Lung (tissue), 12 donors: ENCODE measurements around the gene CACUL1. TPM values are rescaled to one million over a fixed set of nuclear protein-coding genes. Genes with fewer than 3 reads are reported as not detected.

Experiments used
- ATAC-seq: fragments of 200-7000 bp; cut with Tn5 transposase; one replicate; pipeline ENCODE4 v1.9.1; 2020; ENCODE audit warnings: moderate number of reproducible peaks; ENCODE audit not compliant: insufficient read depth, low FRiP score
- DNase-seq, 3 donors: peaks; one replicate each; pipeline ENCODE4 v3.0.0-alpha.2; 2013 to 2017
- H3K27ac ChIP-seq, 2 donors: one replicate each; pipeline ENCODE4 v1.5.1; 2013; ENCODE audit warnings: mild to moderate bottlenecking in 2 of 2, moderate library complexity in 2 of 2, control low read depth in 1 of 2, inconsistent platforms in 1 of 2, low read depth in 1 of 2, low read length in 1 of 2
- H3K27me3 ChIP-seq, 3 donors: one replicate each; pipeline ENCODE4 v1.5.1; 2013; ENCODE audit warnings: low read length in 2 of 3; ENCODE audit not compliant: control insufficient read depth in 3 of 3, insufficient read depth in 3 of 3
- H3K36me3 ChIP-seq, 4 donors: one replicate each; pipeline ENCODE4 v1.5.1; 2013; ENCODE audit warnings: low read length in 4 of 4, mild to moderate bottlenecking in 1 of 4, moderate library complexity in 1 of 4; ENCODE audit not compliant: control insufficient read depth in 4 of 4, insufficient read depth in 4 of 4
- H3K4me1 ChIP-seq, 5 donors: one replicate each; pipeline ENCODE4 v1.5.1; 2013; ENCODE audit warnings: low read length in 5 of 5, mild to moderate bottlenecking in 2 of 5, moderate library complexity in 1 of 5; ENCODE audit not compliant: control insufficient read depth in 5 of 5, insufficient read depth in 5 of 5
- H3K4me3 ChIP-seq: one replicate; pipeline ENCODE4 v1.5.1; 2013; ENCODE audit warnings: mild to moderate bottlenecking, control low read depth, moderate library complexity
- H3K9ac ChIP-seq, 2 donors: one replicate each; pipeline ENCODE4 v1.5.1; 2013; ENCODE audit warnings: low read length in 2 of 2, control low read depth in 1 of 2; ENCODE audit not compliant: insufficient read depth in 1 of 2
- H3K9me3 ChIP-seq, 4 donors: one replicate each; pipeline ENCODE4 v1.5.1; 2013; ENCODE audit warnings: low read length in 3 of 4, mild to moderate bottlenecking in 1 of 4, moderate library complexity in 1 of 4; ENCODE audit not compliant: control insufficient read depth in 4 of 4, insufficient read depth in 3 of 4
- CTCF ChIP-seq: IDR thresholded peaks from 2 replicates; pipeline ENCODE4 v1.5.1; 2012; ENCODE audit warnings: mild to moderate bottlenecking; ENCODE audit errors: control extremely low read depth, extremely low read depth
- WGBS, 2 donors: extraction: QIAGEN DNeasy Blood & Tissue Kit; methylation state at CpG; one replicate each; pipeline ENCODE4 v1.1.7; 2013; 5-methylcytosine and 5-hydroxymethylcytosine counted together
- polyA plus RNA-seq, 2 donors: library from polyadenylated mRNA; stranded (reverse); fragments of 200-250 nt; gene quantifications; one replicate each; pipeline ENCODE4 v1.2.1, GENCODE V29; 2013
- total RNA-seq, 2 donors: library from RNA; depleted of rRNA in 1 of 2; stranded (reverse); fragments of >200 nt in 1 of 2; gene quantifications; one replicate each; pipeline ENCODE4 v1.2.1, GENCODE V29; 2014 to 2021
- donor health status: control.
- donor health status: control.
- donor health status: Bipolar disorder and iron deficiency.
- donor health status: healthy.
- donor health status: DM: yes; HTN: yes; CAD: no.

CACUL1 gene
- total and polyA plus RNA-seq, 4 donors: 7.9 to 66.3 (median 23.0) TPM

DNA sequence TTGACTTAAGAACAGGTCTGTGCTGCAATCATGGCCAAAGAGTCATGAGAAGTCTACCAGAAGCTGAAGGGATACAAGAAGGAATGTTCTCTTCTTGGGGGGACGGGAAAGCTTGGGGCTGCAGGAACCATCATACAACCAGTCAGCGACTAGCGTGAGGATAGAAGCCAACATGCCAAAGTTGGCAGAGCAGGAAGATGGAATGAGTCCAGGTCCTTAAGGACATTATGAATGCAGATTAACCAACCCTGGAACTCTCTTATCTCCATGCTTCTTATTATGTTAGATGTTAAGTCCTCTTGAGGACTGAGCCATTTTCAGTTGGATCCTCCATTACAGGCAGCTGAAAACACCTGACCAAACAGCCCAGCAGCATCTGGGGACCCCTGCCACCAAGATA is 17.2 kb upstream of the CACUL1 start:
- no peaks in the 10 kb centered on the region for H3K4me1 ChIP-seq
- TF ChIP-seq CTCF: no peak
- H3K9ac ChIP-seq: no peak overlapping the region
- no peaks in the 10 kb centered on the region for H3K9me3 ChIP-seq
- H3K27ac ChIP-seq: no peak overlapping the region
- H3K27me3 ChIP-seq: no peaks in the 10 kb centered on the region
- DNase-seq (no peak), ATAC-seq (no peak)
- no peaks in the 10 kb centered on the region for H3K36me3 ChIP-seq
- H3K4me3 ChIP-seq: no peak overlapping the region
- 82 to 95% methylated on average over 3 of the region's 3 CpGs for WGBS, 2 donors

- Histone ChIP-seq H3K27me3 (no peaks in the 10 kb centered on the region), H3K27ac (no peak overlapping the region), H3K4me3 (no peak overlapping the region), H3K9ac (no peak overlapping the region), H3K9me3 (no peaks in the 10 kb centered on the region), H3K4me1 (no peaks in the 10 kb centered on the region), H3K36me3 (no peaks in the 10 kb centered on the region)
- no peak for DNase-seq
- no peak for TF ChIP-seq CTCF
- ATAC-seq: no peak
- 92 to 93% methylated on average over 9 of the region's 9 CpGs for WGBS, 2 donors
Observed at GRCh38 chr10:118769898-118770600, 15.3 kb upstream of the CACUL1 start.

DNA sequence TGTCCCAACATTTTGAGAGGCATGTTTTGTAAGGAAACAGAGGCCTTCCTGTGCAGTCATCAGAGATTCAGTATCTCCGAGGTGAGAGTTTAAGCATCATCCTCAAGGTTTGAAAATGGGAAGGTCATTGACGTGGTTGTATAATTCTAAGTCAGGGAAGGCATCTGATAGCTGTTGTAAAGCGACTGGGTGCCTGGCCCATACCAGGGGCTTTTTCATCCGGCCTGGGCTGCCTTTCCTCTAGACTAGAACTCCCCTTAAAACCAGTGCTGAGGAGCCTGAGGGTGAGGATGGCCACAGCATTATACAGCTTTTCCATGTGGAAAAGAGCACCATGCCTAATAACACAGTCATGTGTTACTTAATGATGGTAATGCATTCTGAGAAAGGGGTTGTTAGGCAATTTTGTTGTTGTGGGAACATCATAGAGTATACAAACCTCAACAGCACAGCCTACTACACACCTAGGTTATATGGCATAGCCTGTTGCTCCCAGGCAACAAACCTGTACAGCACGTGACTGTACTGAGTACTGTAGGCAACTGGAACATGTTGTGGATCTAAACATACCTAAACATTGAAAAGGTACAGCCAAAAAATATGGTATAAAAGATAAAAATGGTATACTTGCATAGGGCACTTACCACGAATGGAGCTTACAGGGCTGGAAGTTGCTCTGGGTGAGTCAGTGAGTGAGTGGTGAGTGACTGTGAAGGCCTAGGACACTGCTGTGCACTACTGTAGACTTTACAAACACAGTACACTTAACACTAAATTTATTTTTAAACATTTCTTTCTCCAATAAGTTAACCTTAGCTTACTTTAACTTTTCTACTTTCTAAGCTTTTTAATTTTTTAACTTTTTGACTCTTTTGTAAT is 13.5 kb upstream of the CACUL1 start:
- Histone ChIP-seq H3K4me3 (no peak overlapping the region), H3K27ac (no peak overlapping the region), H3K4me1 (no peaks in the 10 kb centered on the region), H3K9ac (no peak overlapping the region), H3K27me3 (no peaks in the 10 kb centered on the region), H3K36me3 (no peaks in the 10 kb centered on the region), H3K9me3 (no peaks in the 10 kb centered on the region)
- no peak for DNase-seq
- no peak for ATAC-seq
- WGBS, 2 donors: 89 to 92% methylated on average over 6 of the region's 6 CpGs
- no peak for TF ChIP-seq CTCF
